ENCODE data around the gene MAPK9. TPM values are rescaled to one million over a fixed set of nuclear protein-coding genes. Genes with fewer than 3 reads are reported as not detected.

Gene MAPK9
- total RNA-seq, 1 donor, result 33.2 TPM

- no peak overlapping the region for H3K4me3 ChIP-seq (ENCODE audit: low read depth, low read length)
- no peak for TF ChIP-seq CTCF (IDR thresholded peaks at IDR 0.05; ENCODE audit: insufficient read depth, low read depth, low read length)
- DNase-seq (ENCODE audit: low read depth), result no peak
Measured at GRCh38 chr5:180335614-180336233, 43.8 kb upstream of the MAPK9 start.

DNA sequence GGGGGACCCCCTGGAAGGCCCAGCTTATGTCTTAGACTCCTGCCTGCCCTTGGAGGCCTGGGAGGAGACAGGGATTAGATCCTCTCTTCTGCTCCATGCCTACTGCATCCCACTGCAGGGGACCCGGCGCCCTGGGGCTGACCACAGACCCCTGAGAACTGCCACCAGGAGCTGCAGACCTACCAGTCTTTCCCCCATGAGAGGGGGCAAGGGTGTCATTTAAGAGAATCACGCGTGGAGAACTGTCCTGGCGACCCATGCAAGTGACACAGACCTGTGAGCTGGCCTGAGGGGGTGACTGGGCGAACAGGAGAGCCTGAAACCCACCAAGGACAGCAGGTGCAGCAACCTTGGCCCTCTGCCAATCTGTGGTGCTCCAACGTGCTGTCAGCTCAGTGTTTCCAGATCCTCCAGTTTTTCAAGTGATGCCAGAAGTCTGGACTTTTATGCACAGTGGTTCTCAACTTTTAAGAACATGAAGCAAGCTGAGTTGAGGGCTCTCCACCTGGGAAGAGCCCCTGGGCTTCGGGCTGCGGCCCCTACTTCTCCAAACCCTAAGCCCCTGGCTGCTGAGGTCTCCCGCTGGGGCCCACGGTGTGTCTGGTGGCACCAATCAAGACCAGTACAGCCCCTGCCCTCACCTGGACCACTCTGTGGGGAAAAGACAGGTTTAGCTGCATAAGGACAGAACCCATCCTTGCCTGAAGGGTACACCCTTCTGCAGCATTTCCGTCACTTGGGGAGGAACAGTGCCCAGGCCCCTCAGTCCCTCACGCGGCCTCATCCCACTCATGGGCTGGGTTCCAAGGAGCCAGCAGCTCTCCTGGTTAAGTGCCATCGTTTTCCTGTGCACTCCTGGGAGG lies 43.1 kb upstream of the MAPK9 start:
- TF ChIP-seq CTCF (IDR thresholded peaks at IDR 0.05; ENCODE audit: insufficient read depth, low read depth, low read length), result no peak
- no peak for DNase-seq (ENCODE audit: low read depth)
- no peak overlapping the region for H3K4me3 ChIP-seq (ENCODE audit: low read depth, low read length)

DNA sequence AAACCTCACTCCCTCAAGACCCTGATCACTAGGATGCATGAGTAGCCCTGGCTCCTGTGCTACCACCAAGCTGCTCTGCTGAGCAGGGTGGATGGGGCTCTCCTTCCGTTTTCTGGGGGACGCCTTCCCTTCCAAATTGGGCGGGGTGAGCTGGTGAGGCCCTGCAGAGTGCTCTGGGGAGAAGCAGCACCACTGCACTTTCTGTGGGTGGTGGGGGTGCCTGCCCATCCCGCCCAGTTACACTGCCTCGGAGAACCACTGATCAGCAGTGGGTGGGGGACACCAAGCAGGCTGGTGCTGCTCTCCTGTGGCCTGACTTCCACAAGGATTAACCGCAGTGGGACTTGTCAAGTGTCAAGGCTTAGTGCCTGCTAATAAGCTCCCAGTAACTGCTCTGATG lies 42.3 kb upstream of the MAPK9 start:
- no peak for TF ChIP-seq CTCF (IDR thresholded peaks at IDR 0.05; ENCODE audit: insufficient read depth, low read depth, low read length)
- no peak for DNase-seq (ENCODE audit: low read depth)
- H3K4me3 ChIP-seq (ENCODE audit: low read depth, low read length), result no peak overlapping the region

DNA sequence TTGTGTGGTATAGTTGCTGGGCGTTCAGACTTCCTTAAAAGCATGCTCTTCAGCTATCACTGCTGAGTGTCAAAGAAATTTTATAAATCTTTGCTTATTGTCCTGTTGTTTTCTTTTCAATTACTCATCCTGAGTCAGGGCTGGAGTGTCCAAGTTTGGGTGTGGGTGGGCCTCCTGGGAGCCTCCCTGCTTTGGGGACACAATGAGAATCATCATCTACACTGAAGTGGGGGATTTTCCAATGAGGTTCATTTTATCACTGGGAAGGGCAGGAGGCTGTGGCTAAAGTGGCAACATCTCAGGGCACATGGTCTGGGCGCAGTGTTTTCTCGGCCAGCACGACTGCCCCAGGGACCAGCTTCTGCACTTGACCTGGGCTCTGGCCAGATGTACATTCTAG lies 41.8 kb upstream of the MAPK9 start:
- no peak overlapping the region for H3K4me3 ChIP-seq (ENCODE audit: low read depth, low read length)
- no peak for DNase-seq (ENCODE audit: low read depth)
- TF ChIP-seq CTCF (IDR thresholded peaks at IDR 0.05; ENCODE audit: insufficient read depth, low read depth, low read length), result no peak

DNA sequence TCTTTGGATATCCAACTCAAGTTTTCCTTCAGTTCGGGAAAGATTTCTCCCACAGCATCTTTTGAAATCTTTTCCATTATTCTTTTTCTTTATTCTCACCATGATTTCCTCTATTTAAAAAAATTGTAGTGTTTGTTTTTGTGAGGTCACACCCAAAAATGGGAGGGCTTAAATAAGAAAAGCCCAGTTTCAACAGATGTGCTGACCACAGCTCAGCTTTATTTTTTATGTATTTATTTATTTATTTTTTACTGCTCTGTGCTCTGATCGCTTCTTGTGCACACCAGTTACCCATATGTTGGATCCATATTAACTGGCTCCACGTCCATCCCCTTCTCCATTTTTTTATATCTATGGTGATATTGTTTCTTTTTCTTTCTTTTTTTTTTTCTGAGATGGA lies 41.0 kb upstream of the MAPK9 start:
- H3K4me3 ChIP-seq (ENCODE audit: low read depth, low read length), result no peak overlapping the region
- no peak for TF ChIP-seq CTCF (IDR thresholded peaks at IDR 0.05; ENCODE audit: insufficient read depth, low read depth, low read length)
- no peak for DNase-seq (ENCODE audit: low read depth)

- no peak for DNase-seq (ENCODE audit: low read depth)
- peak; percentile 38 for TF ChIP-seq CTCF (IDR thresholded peaks at IDR 0.05; ENCODE audit: insufficient read depth, low read depth, low read length)
Measured at GRCh38 chr5:180332051-180332517, 40.2 kb upstream of the MAPK9 start.

More at GRCh38 chr5:180332051-180332517, 40.2 kb upstream of the MAPK9 start:
- no peak overlapping the region for H3K4me3 ChIP-seq (ENCODE audit: low read depth, low read length)

All from fibroblast of villous mesenchyme (primary cell).